ENCODE results near the gene OSGIN1. TPM values are rescaled to one million over a fixed set of nuclear protein-coding genes. Genes with fewer than 3 reads are reported as not detected.

OSGIN1 gene
- total RNA-seq, 1 donor from 2014 or later, result 1.7 TPM

- no peak for DNase-seq (ENCODE audit: low read depth, low spot score)
These were observed 26.9 kb upstream of the OSGIN1 start for GRCh38 chr16:83925957-83926725.

GRCh38 chr16:83926726-83927397 is 26.2 kb upstream of the OSGIN1 start:
- DNase-seq (ENCODE audit: low read depth, low spot score), result no peak

- DNase-seq (ENCODE audit: low read depth, low spot score), result no peak
These were observed 24.5 kb upstream of the OSGIN1 start for GRCh38 chr16:83928341-83929055.

GRCh38 chr16:83929811-83930555 is 23.1 kb upstream of the OSGIN1 start:
- no peak for DNase-seq (ENCODE audit: low read depth, low spot score)

GRCh38 chr16:83930730-83931500 is 22.1 kb upstream of the OSGIN1 start:
- no peak for DNase-seq (ENCODE audit: low read depth, low spot score)

- DNase-seq (ENCODE audit: low read depth, low spot score), result no peak
These were observed 21.5 kb upstream of the OSGIN1 start for GRCh38 chr16:83931556-83931955.

GRCh38 chr16:83932304-83932703 is 20.7 kb upstream of the OSGIN1 start:
- no peak for DNase-seq (ENCODE audit: low read depth, low spot score)

GRCh38 chr16:83932955-83933673 is 19.9 kb upstream of the OSGIN1 start:
- no peak for DNase-seq (ENCODE audit: low read depth, low spot score)

- DNase-seq (ENCODE audit: low read depth, low spot score), result no peak
These were observed 19.0 kb upstream of the OSGIN1 start for GRCh38 chr16:83933885-83934683.

GRCh38 chr16:83934684-83934977 is 18.4 kb upstream of the OSGIN1 start:
- no peak for DNase-seq (ENCODE audit: low read depth, low spot score)

GRCh38 chr16:83935005-83935857 is 17.8 kb upstream of the OSGIN1 start:
- no peak for DNase-seq (ENCODE audit: low read depth, low spot score)

GRCh38 chr16:83935858-83936255 is 17.2 kb upstream of the OSGIN1 start:
- no peak for DNase-seq (ENCODE audit: low read depth, low spot score)

GRCh38 chr16:83936581-83937165 is 16.4 kb upstream of the OSGIN1 start:
- no peak for DNase-seq (ENCODE audit: low read depth, low spot score)

- DNase-seq (ENCODE audit: low read depth, low spot score), result no peak
These were observed 15.8 kb upstream of the OSGIN1 start for GRCh38 chr16:83937267-83937666.

- DNase-seq (ENCODE audit: low read depth, low spot score), result no peak
These were observed 14.8 kb upstream of the OSGIN1 start for GRCh38 chr16:83937922-83938885.

- no peak for DNase-seq (ENCODE audit: low read depth, low spot score)
These were observed 13.7 kb upstream of the OSGIN1 start for GRCh38 chr16:83939266-83939855.

- DNase-seq (ENCODE audit: low read depth, low spot score), result no peak
These were observed 12.9 kb upstream of the OSGIN1 start for GRCh38 chr16:83940119-83940518.

Measured in pulmonary artery endothelial cell (primary cell).